Thoracic aorta (tissue), 2 donors: ENCODE measurements around the gene ATXN1. TPM values are rescaled to one million over a fixed set of nuclear protein-coding genes. Genes with fewer than 3 reads are reported as not detected.

Experiments used
- ATAC-seq: fragments of 150-250 bp; one replicate; pipeline ENCODE4 v1.8.0; 2017; ENCODE audit warnings: low read depth; ENCODE audit not compliant: insufficient number of reproducible peaks, low FRiP score
- DNase-seq: peaks from one replicate; pipeline ENCODE4 v3.0.0-alpha.2; 2020; ENCODE audit warnings: low spot score
- H3K27ac ChIP-seq, 2 donors: fragments of 200-600 bp; sonication (generic); 1 replicate in 1 of 2; 2 replicates in 1 of 2; pipeline ENCODE4 v1.5.1; 2016; ENCODE audit warnings: mild to moderate bottlenecking in 2 of 2, moderate library complexity in 2 of 2
- H3K27me3 ChIP-seq: fragments of 200-600 bp; sonication (generic); replicated peaks from 2 replicates; pipeline ENCODE4 v1.6.0; 2016; ENCODE audit warnings: mild to moderate bottlenecking; ENCODE audit not compliant: insufficient read depth
- H3K36me3 ChIP-seq: fragments of 200-600 bp; sonication (generic); one replicate; pipeline ENCODE4 v1.5.1; 2016
- H3K4me1 ChIP-seq, 2 donors: fragments of 200-600 bp; sonication (generic); 1 replicate in 1 of 2; 2 replicates in 1 of 2; pipeline versions ENCODE4 v1.5.1 to v1.6.0; 2016; ENCODE audit warnings: low read depth in 2 of 2, mild to moderate bottlenecking in 1 of 2; ENCODE audit not compliant: control insufficient read depth in 1 of 2
- H3K4me3 ChIP-seq: fragments of 200-600 bp; sonication (generic); 2 replicates; pipeline ENCODE4 v1.5.1; 2016; ENCODE audit warnings: mild to moderate bottlenecking
- H3K9me3 ChIP-seq: fragments of 200-600 bp; sonication (generic); 2 replicates; pipeline ENCODE4 v1.5.1; 2016
- total RNA-seq, 2 donors: library from RNA; depleted of rRNA; stranded (reverse); fragments of >200 nt; gene quantifications; one replicate each; pipeline versions ENCODE4 v1.1.0 to v1.2.3, GENCODE V29; 2016
- TF ChIP-seq, protein P1 (sequence below): fragments of 200-600 bp; sonication (generic); IDR thresholded peaks from one replicate; pipeline ENCODE4 v1.5.1; 2019; ENCODE audit warnings: antibody characterized with exemption

The ATXN1 gene
- total RNA-seq, 2 donors from 2014 or later = 59.8 to 62.4 TPM

DNA sequence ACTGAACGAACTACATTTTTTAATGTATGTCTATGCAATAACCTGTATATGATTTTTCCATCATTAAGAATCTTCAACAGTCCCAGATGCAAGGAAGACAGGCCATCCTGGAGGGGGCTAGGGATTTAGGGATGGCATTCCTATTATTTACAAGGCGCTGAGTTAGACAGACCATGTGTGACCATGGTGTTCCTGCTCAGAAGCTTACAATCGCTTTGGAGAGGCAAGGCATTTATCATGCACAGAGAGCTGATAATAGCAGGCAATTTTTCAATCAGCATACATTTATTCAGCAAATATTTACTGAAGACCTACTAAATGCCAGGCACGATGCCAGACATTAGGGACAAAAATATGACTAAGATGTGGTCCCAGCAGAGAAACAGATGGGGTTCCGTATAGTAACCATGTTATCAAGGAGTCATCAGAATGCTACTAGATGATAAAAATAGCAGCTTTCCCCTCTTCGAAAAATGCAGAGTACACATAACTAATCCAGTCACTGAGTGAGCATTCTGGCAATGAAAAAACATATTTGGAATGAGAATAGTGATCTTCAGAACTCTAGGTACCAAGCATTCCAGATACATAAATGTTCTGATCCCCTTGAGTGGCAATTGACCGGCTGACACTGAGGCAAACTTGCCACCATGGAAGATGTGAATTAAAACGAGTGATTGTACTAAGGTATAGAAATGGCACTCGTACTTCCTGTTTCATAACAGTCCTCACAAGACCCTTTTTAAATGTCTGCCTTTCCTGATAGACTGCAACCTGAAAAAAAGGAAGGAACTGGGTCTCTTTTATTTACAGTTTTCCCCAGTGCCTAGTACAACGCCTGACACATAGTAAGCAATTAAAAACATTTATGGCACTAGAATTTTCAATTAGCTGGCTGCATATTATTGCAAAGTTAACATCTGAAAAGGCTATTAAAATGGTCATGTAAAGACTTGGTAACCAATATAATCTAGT is 135.7 kb downstream of the ATXN1 start:
- H3K36me3 ChIP-seq = no peaks in the 10 kb centered on the region
- TF ChIP-seq, protein P1, sequence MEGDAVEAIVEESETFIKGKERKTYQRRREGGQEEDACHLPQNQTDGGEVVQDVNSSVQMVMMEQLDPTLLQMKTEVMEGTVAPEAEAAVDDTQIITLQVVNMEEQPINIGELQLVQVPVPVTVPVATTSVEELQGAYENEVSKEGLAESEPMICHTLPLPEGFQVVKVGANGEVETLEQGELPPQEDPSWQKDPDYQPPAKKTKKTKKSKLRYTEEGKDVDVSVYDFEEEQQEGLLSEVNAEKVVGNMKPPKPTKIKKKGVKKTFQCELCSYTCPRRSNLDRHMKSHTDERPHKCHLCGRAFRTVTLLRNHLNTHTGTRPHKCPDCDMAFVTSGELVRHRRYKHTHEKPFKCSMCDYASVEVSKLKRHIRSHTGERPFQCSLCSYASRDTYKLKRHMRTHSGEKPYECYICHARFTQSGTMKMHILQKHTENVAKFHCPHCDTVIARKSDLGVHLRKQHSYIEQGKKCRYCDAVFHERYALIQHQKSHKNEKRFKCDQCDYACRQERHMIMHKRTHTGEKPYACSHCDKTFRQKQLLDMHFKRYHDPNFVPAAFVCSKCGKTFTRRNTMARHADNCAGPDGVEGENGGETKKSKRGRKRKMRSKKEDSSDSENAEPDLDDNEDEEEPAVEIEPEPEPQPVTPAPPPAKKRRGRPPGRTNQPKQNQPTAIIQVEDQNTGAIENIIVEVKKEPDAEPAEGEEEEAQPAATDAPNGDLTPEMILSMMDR = no peak
- no peak overlapping the region for H3K4me3 ChIP-seq
- H3K9me3 ChIP-seq = no peaks in the 10 kb centered on the region
- ATAC-seq (no peak), DNase-seq (no peak)
- H3K4me1 ChIP-seq = peaks cover 4 to 16% of the 10 kb centered on the region in 2 donors
- H3K27me3 ChIP-seq = no peaks in the 10 kb centered on the region
- H3K27ac ChIP-seq = no peak overlapping the region

DNA sequence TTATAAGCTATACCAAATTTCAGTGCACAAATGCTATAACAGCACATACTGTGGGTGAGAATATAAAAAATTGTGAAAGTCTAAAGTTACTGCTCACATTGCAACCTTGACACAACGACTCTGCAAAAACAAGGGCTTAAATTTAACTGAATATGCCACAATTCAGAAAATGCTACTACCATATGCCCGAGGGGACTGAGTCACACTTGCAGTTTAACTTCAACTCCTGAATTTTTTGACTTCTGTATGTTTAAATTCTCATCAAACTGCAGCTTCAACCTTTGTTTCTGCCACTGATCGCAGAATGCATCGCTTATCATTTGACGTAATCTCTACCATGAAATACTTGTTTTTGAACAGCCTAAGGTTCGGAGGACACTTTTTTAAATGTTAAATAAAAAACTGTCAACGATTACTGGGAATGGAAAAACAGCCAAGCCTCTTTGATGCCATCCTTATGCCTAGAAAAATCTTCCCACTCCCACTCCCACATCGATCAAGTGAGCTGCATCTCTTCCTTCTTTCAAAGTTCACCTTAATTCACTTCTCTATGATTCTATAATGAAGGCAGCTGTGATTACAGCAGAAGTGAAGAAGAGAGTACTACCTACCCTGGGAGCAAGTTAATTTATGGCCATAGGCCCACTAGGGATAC is 136.5 kb downstream of the ATXN1 start:
- Histone ChIP-seq H3K4me3 (no peak overlapping the region), H3K9me3 (no peaks in the 10 kb centered on the region), H3K27ac (no peak overlapping the region), H3K4me1 (peaks cover 4 to 16% of the 10 kb centered on the region in 2 donors), H3K36me3 (no peaks in the 10 kb centered on the region), H3K27me3 (no peaks in the 10 kb centered on the region)
- no peak for DNase-seq
- no peak for ATAC-seq
- TF ChIP-seq, protein P1 = no peak

DNA sequence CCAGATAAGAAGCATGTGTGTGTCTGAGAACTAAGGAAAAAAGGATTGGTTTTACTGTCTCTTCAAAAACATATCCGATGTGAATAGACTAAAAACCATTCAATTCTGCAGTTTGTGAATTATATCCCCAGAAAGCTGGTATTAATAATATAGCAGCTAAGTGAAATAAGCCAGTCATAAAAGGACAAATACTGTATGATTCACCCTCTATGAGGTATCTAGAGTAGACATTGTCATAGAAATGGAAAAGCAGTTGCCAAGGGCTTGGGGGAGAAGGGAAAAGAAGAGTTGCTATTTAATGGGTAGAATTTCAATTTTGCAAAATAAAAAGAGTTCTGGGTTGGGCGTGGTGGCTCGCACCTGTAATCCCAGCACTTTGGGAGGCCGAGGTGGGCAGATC is 137.5 kb downstream of the ATXN1 start:
- Histone ChIP-seq H3K27ac (no peak overlapping the region), H3K4me3 (no peak overlapping the region), H3K36me3 (no peaks in the 10 kb centered on the region), H3K27me3 (no peaks in the 10 kb centered on the region), H3K4me1 (peaks cover 8 to 20% of the 10 kb centered on the region in 2 donors), H3K9me3 (no peaks in the 10 kb centered on the region)
- ATAC-seq (no peak), DNase-seq (no peak)
- TF ChIP-seq, protein P1 = no peak

DNA sequence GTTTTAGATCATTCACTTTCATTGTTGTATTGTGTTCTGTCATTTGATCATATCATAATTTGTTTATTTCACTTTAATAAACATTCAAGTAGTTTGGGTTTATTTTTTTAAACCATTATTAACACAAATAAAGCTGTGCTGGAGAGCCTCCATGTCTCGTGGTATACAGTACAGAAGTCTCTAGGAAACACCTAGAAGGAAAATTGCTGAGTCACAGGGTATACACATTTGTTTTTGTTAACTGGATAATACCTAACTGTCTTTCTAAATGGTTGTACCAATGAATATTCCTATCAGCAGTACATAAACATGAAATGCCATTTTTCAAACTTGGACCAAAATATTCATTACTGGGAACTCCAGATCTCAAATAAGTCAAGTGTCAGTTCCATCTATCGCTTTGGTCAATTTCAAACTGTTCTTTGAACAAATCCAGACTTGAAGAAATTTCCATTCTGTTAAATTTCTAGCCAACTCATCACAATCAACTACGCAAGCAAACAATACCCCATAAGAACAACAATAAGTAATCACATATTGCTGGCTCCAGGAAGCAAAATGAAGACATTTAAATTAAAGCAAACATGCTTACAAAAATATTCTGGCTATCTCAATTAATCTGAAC is 138.1 kb downstream of the ATXN1 start:
- no peaks in the 10 kb centered on the region for H3K9me3 ChIP-seq
- TF ChIP-seq, protein P1 = no peak
- no peak overlapping the region for H3K4me3 ChIP-seq
- ATAC-seq = no peak
- no peaks in the 10 kb centered on the region for H3K27me3 ChIP-seq
- no peak for DNase-seq
- H3K36me3 ChIP-seq = no peaks in the 10 kb centered on the region
- no peak overlapping the region for H3K27ac ChIP-seq
- H3K4me1 ChIP-seq = peaks cover 8 to 23% of the 10 kb centered on the region in 2 donors

DNA sequence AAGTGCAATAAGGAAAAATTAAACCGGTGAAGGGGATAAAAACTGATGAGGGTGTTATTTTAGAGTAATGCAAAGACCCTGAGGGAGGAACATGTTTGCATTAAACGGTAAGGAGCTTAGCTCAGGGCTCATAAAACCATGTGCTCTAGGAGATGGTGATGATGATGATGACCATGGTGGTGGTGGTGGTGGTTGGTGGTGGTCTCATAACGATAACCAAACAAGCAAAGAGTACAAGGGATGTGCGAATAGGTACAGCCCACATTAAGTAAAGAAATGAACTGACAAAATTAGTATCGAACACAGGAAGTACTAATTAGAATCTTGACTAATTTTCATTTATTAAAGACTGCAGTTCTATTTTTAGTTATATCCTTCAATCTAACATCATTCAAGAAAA is 139.1 kb downstream of the ATXN1 start:
- Histone ChIP-seq H3K9me3 (no peaks in the 10 kb centered on the region), H3K27ac (no peak overlapping the region), H3K4me3 (no peak overlapping the region), H3K36me3 (no peaks in the 10 kb centered on the region), H3K27me3 (no peaks in the 10 kb centered on the region), H3K4me1 (peaks cover 8 to 23% of the 10 kb centered on the region in 2 donors)
- no peak for ATAC-seq
- TF ChIP-seq, protein P1 = no peak
- no peak for DNase-seq
